Prostate gland (tissue), 2 donors: ENCODE results near the gene STARD10.

Experiments
- POLR2A ChIP-seq: fragments of 450-650 bp; IDR thresholded peaks from one replicate; pipeline ENCODE4 v1.6.1; 2016; ENCODE audit warnings: antibody characterized with exemption, mild to moderate bottlenecking
- POLR2AphosphoS5 ChIP-seq: sonication (generic); formaldehyde crosslinking; IDR thresholded peaks from one replicate; pipeline ENCODE4 v1.6.1; 2017; ENCODE audit warnings: antibody characterized with exemption
- TF ChIP-seq, protein P1 (sequence below), 4 experiments: fragments of 200-600 bp in 2 of 4; fragments of 450-650 bp in 2 of 4; sonication (generic) in 2 of 4; IDR thresholded peaks; 1 replicate in 3 of 4; 2 replicates in 1 of 4; pipeline ENCODE4 v1.5.1; 2016 to 2019; ENCODE audit warnings: antibody characterized with exemption in 4 of 4, mild to moderate bottlenecking in 2 of 4, moderate library complexity in 2 of 4

DNA sequence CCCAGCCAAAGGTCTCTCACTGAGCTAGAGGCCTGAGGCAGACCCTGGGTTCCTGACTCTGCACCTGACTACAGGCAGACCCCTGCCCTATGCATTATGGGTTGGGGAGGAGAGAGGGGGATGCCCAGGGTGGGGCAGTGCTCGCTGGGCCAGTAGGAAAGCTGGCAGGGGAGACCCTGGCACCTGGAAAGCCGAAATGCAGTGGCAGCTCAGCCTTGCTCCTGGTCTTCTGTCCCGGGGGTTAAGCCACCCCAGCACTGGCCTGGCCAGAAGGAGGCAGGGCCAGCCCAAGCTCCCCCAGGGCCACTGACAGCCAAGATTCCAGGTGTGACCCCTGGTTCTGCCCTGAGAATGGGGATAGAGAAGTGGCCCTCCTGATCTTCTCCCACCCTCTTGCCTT is 47.0 kb downstream of the STARD10 start:
- TF ChIP-seq, protein P1, sequence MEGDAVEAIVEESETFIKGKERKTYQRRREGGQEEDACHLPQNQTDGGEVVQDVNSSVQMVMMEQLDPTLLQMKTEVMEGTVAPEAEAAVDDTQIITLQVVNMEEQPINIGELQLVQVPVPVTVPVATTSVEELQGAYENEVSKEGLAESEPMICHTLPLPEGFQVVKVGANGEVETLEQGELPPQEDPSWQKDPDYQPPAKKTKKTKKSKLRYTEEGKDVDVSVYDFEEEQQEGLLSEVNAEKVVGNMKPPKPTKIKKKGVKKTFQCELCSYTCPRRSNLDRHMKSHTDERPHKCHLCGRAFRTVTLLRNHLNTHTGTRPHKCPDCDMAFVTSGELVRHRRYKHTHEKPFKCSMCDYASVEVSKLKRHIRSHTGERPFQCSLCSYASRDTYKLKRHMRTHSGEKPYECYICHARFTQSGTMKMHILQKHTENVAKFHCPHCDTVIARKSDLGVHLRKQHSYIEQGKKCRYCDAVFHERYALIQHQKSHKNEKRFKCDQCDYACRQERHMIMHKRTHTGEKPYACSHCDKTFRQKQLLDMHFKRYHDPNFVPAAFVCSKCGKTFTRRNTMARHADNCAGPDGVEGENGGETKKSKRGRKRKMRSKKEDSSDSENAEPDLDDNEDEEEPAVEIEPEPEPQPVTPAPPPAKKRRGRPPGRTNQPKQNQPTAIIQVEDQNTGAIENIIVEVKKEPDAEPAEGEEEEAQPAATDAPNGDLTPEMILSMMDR (IDR thresholded peaks at IDR 0.05) = no peak
- no peak for TF ChIP-seq POLR2A
- no peak for TF ChIP-seq POLR2AphosphoS5
